H1 (cell line): ENCODE data around the gene EXOC5. TPM values are rescaled to one million over a fixed set of nuclear protein-coding genes. Genes with fewer than 3 reads are reported as not detected.

Source experiments
- CTCF ChIA-PET: fragments of 300-600 bp; sonication (Branson Sonifier 250); formaldehyde crosslinking; loops from one replicate; lab custom pipeline; 2021; ENCODE audit not compliant: partially characterized antibody; lab: Charles Lee
- POLR2A ChIA-PET: fragments of 300-600 bp; sonication (Branson Sonifier 250); formaldehyde crosslinking; loops from one replicate; lab custom pipeline; 2021; ENCODE audit warnings: inconsistent platforms; ENCODE audit not compliant: partially characterized antibody; lab: Charles Lee
- DNase-seq, 2 experiments: peaks; one replicate each; pipeline versions ENCODE4 v3.0.0 to v3.0.0-alpha.2; 2010 to 2022; ENCODE audit warnings: low spot score in 2 of 2, low read depth in 1 of 2, mixed read lengths in 1 of 2
- FAIRE-seq: peaks from 2 replicates; lab custom pipeline; 2011; peaks lifted over from hg19 to GRCh38; lab: Jason Lieb, UNC
- H2AFZ ChIP-seq: 2 replicates; pipeline ENCODE4 v1.8.1; 2012; ENCODE audit warnings: low read length, inconsistent platforms
- H2AK5ac ChIP-seq: 2 replicates; pipeline ENCODE4 v1.6.1; 2013; ENCODE audit warnings: low read depth, low read length
- H2BK120ac ChIP-seq: replicated peaks from 2 replicates; pipeline ENCODE3; 2013; ENCODE audit warnings: low read depth, low read length, inconsistent platforms
- H2BK12ac ChIP-seq: 2 replicates; pipeline ENCODE4 v1.6.1; 2013; ENCODE audit warnings: low read depth, low read length
- H2BK15ac ChIP-seq: 2 replicates; pipeline ENCODE4 v1.6.1; 2013; ENCODE audit warnings: low read length
- H2BK20ac ChIP-seq: 2 replicates; pipeline ENCODE4 v1.6.1; 2013; ENCODE audit warnings: low read length
- H2BK5ac ChIP-seq: 2 replicates; pipeline ENCODE4 v1.6.1; 2013; ENCODE audit warnings: low read depth, low read length
- H3K14ac ChIP-seq: 2 replicates; pipeline ENCODE4 v1.6.1; 2013; ENCODE audit warnings: inconsistent platforms; ENCODE audit not compliant: insufficient read length
- H3K18ac ChIP-seq: 2 replicates; pipeline ENCODE4 v1.6.1; 2013; ENCODE audit warnings: low read length; ENCODE audit errors: extremely low read depth
- H3K23ac ChIP-seq: 2 replicates; pipeline ENCODE4 v1.6.1; 2013; ENCODE audit warnings: inconsistent platforms; ENCODE audit not compliant: insufficient read length
- H3K23me2 ChIP-seq: 2 replicates; pipeline ENCODE4 v1.6.1; 2013; ENCODE audit warnings: low read depth, low read length
- H3K27ac ChIP-seq: 2 replicates; pipeline ENCODE4 v1.6.1; 2011; ENCODE audit warnings: low read depth, low read length, inconsistent platforms
- H3K27me3 ChIP-seq, 4 experiments: replicated peaks in 1 of 4; 1 replicate in 1 of 4; 2 replicates in 3 of 4; pipeline versions ENCODE4 v1.6.1 to v1.8.1; 2011 to 2013; ENCODE audit warnings: low read length in 3 of 4, mild to moderate bottlenecking in 3 of 4, inconsistent platforms in 2 of 4, mixed read lengths in 2 of 4, moderate library complexity in 1 of 4; ENCODE audit not compliant: control insufficient read depth in 3 of 4, insufficient read depth in 3 of 4; ENCODE audit errors: extremely low read depth in 1 of 4
- H3K36me3 ChIP-seq, 4 experiments: 2 replicates each; pipeline versions ENCODE4 v1.6.1 to v1.8.1; 2011 to 2013; ENCODE audit warnings: mild to moderate bottlenecking in 4 of 4, low read length in 3 of 4, moderate library complexity in 2 of 4, control low read depth in 1 of 4, inconsistent platforms in 1 of 4; ENCODE audit not compliant: insufficient read depth in 4 of 4, control insufficient read depth in 2 of 4
- H3K4ac ChIP-seq: replicated peaks from 2 replicates; pipeline ENCODE3; 2013; ENCODE audit warnings: low read length, low read depth, mixed read lengths, inconsistent platforms; ENCODE audit not compliant: insufficient read length
- H3K4me1 ChIP-seq, 4 experiments: replicated peaks in 1 of 4; 1 replicate in 1 of 4; 2 replicates in 3 of 4; pipeline versions ENCODE4 v1.6.1 to v1.8.1; 2011 to 2013; ENCODE audit warnings: low read length in 3 of 4, inconsistent platforms in 2 of 4, mixed read lengths in 1 of 4; ENCODE audit not compliant: insufficient read depth in 4 of 4, control insufficient read depth in 3 of 4
- H3K4me2 ChIP-seq, 2 experiments: 2 replicates each; pipeline versions ENCODE4 v1.6.1 to v1.8.1; 2011 to 2013; ENCODE audit warnings: low read depth in 2 of 2, low read length in 2 of 2, control low read depth in 1 of 2, inconsistent platforms in 1 of 2, mild to moderate bottlenecking in 1 of 2; ENCODE audit not compliant: insufficient read depth in 1 of 2
- H3K4me3 ChIP-seq, 4 experiments: fragments of 200-600, 300-600 bp in 1 of 4; sonication (generic), shearing (Covaris generic), sonication (Bioruptor Twin) in 1 of 4; 2 replicates each; pipeline versions ENCODE4 v1.5.1 to v1.8.1; 2011 to 2016; ENCODE audit warnings: low read length in 4 of 4, low read depth in 3 of 4, control low read depth in 2 of 4, inconsistent platforms in 2 of 4, mild to moderate bottlenecking in 2 of 4, mixed read lengths in 1 of 4, moderate library complexity in 1 of 4; ENCODE audit not compliant: insufficient read depth in 2 of 4; ENCODE audit errors: extremely low read depth in 1 of 4
- H3K56ac ChIP-seq: replicated peaks from 2 replicates; pipeline ENCODE3; 2013; ENCODE audit warnings: low read depth, mild to moderate bottlenecking, mixed read lengths, low read length, inconsistent platforms; ENCODE audit not compliant: insufficient read length
- H3K79me1 ChIP-seq: 2 replicates; pipeline ENCODE4 v1.6.1; 2013; ENCODE audit warnings: low read depth, low read length, control low read depth
- H3K79me2 ChIP-seq, 2 experiments: 2 replicates each; pipeline versions ENCODE4 v1.6.1 to v1.8.1; 2012 to 2013; ENCODE audit warnings: low read length in 2 of 2, mild to moderate bottlenecking in 2 of 2, inconsistent platforms in 1 of 2; ENCODE audit not compliant: insufficient read depth in 2 of 2, control insufficient read depth in 1 of 2
- H3K9ac ChIP-seq, 4 experiments: replicated peaks in 1 of 4; 1 replicate in 1 of 4; 2 replicates in 3 of 4; pipeline versions ENCODE4 v1.6.1 to v1.8.1; 2011 to 2013; ENCODE audit warnings: low read depth in 3 of 4, low read length in 3 of 4, control low read depth in 2 of 4, mild to moderate bottlenecking in 2 of 4, moderate library complexity in 2 of 4, inconsistent platforms in 1 of 4; ENCODE audit errors: extremely low read depth in 1 of 4
- H3K9me3 ChIP-seq, 2 experiments: 2 replicates each; pipeline versions ENCODE4 v1.6.1 to v1.8.1; 2012 to 2013; ENCODE audit warnings: mild to moderate bottlenecking in 2 of 2, moderate library complexity in 2 of 2, control low read depth in 1 of 2, inconsistent platforms in 1 of 2, low read depth in 1 of 2, low read length in 1 of 2, mixed read lengths in 1 of 2; ENCODE audit not compliant: insufficient read depth in 2 of 2
- H4K20me1 ChIP-seq, 2 experiments: replicated peaks in 1 of 2; 2 replicates each; pipeline versions ENCODE3 to v1.8.1; 2011 to 2013; ENCODE audit warnings: inconsistent platforms in 2 of 2, low read length in 2 of 2, mild to moderate bottlenecking in 1 of 2; ENCODE audit not compliant: insufficient read depth in 2 of 2, control insufficient read depth in 1 of 2
- H4K5ac ChIP-seq: 2 replicates; pipeline ENCODE4 v1.6.1; 2013; ENCODE audit warnings: low read length, low read depth, mixed read lengths, inconsistent platforms; ENCODE audit not compliant: insufficient read length
- H4K8ac ChIP-seq: 2 replicates; pipeline ENCODE4 v1.8.0; 2013; ENCODE audit warnings: mild to moderate bottlenecking, moderate library complexity, low read length, inconsistent platforms; ENCODE audit not compliant: insufficient read depth; ENCODE audit errors: extremely low read depth
- H4K91ac ChIP-seq: replicated peaks from 2 replicates; pipeline ENCODE3; 2013; ENCODE audit warnings: low read length, mixed read lengths, inconsistent platforms; ENCODE audit not compliant: insufficient read length
- MAFK ChIP-seq: IDR thresholded peaks from 2 replicates; pipeline ENCODE4 v1.6.1; 2012; ENCODE audit warnings: low read depth, mild to moderate bottlenecking, improper control_type of control experiment, low read length
- SUZ12 ChIP-seq: fragments of 200-600 bp; sonication (generic); IDR thresholded peaks from 2 replicates; pipeline ENCODE4 v1.6.1; 2012; ENCODE audit warnings: mild to moderate bottlenecking, inconsistent platforms, low read length, moderate library complexity, mixed read lengths
- USF2 ChIP-seq: IDR thresholded peaks from 2 replicates; pipeline ENCODE4 v1.6.1; 2011; ENCODE audit warnings: low read length, improper control_type of control experiment
- ZNF274 ChIP-seq: IDR thresholded peaks from 2 replicates; pipeline ENCODE4 v1.7.0; 2012; ENCODE audit warnings: low read length, borderline replicate concordance; ENCODE audit errors: extremely low read depth
- WGBS, 2 experiments: shearing (Covaris generic) in 1 of 2; methylation state at CpG; one replicate each; pipeline versions ENCODE4 v1.1.6 to v1.1.7; 2013 to 2015; ENCODE audit warnings: low lambda C conversion rate in 2 of 2, mixed read lengths in 2 of 2, inconsistent platforms in 1 of 2, low coverage in 1 of 2, missing lambda C conversion rate in 1 of 2; ENCODE audit not compliant: insufficient replicate concordance in 2 of 2, insufficient coverage in 1 of 2, insufficient read length in 1 of 2; ENCODE audit errors: extremely low coverage in 1 of 2, missing lambda C conversion rate in 1 of 2; 5-methylcytosine and 5-hydroxymethylcytosine counted together
- polyA plus RNA-seq, 7 experiments: library from polyadenylated mRNA; depleted of rRNA in 3 of 7; stranded (reverse) in 5 of 7; unstranded in 2 of 7; fragments of >200 nt in 5 of 7; fragments of 200-250 nt in 2 of 7; gene quantifications; 1 replicate in 5 of 7; 2 replicates in 1 of 7; 4 replicates in 1 of 7; pipeline versions ENCODE4 v1.2.1 to v1.2.3, GENCODE V29; 2011 to 2013; ENCODE audit warnings: missing spikeins in 2 of 7, mixed read lengths in 2 of 7
- total RNA-seq: library from RNA; stranded (reverse); fragmentation: NEBNext Ultra II Directional; extraction: Animal tissue kit (Norgen Biotek cat#: 25700); gene quantifications from 2 replicates; pipeline ENCODE4 v1.2.1, GENCODE V29; 2021

The EXOC5 gene
- total and polyA plus RNA-seq, 2 of the 8 experiments (the other 6 are each of a cell fraction or from before 2014, with no cell fraction given): 23.0 to 86.7 TPM

DNA sequence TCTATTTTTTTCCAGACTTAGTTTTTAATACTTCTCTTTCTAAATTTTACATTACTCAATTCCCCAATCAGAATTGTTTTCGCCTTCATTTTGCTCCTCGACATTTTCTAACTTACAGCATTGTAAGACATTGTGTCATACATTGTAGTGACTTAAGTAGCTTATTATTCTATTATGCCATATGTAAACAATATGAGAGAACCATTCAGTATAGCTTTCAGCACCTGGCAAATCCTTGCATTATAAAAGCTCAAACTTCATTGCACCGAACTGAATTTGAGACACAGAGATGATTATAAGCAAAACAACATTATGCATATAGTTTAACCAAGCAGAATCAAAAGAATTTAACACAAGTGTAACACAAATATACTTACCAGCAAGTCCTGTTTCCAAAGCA is 46.8 kb downstream of the EXOC5 start:
- Histone ChIP-seq H3K14ac (no peak overlapping the region), H2BK5ac (no peak overlapping the region), H3K79me2 (no peaks in the 10 kb centered on the region), H2AFZ (no peak overlapping the region), H3K56ac (no peak overlapping the region), H3K36me3 (peaks cover 2 to 17% (median 3%) of the 10 kb centered on the region in 4 experiments; a peak in 5 of 8 replicates), H3K4me2 (no peak overlapping the region), H3K9ac (no peak overlapping the region), H3K79me1 (no peaks in the 10 kb centered on the region), H2BK15ac (no peak overlapping the region), H3K9me3 (no peaks in the 10 kb centered on the region), H3K23me2 (no peaks in the 10 kb centered on the region), H3K27ac (no peak overlapping the region), H4K20me1 (peaks cover 0 to 1% of the 10 kb centered on the region in 2 experiments), H3K23ac (no peak overlapping the region), H3K4me3 (no peak overlapping the region), H2BK12ac (no peak overlapping the region), H4K8ac (no peak overlapping the region), H4K91ac (no peak overlapping the region), H3K27me3 (no peaks in the 10 kb centered on the region), H2BK20ac (no peak overlapping the region), H4K5ac (no peak overlapping the region), H3K4ac (no peak overlapping the region), H2BK120ac (no peak overlapping the region), H2AK5ac (no peak overlapping the region), H3K18ac (no peak overlapping the region), H3K4me1 (peaks cover 0 to 3% (median 0%) of the 10 kb centered on the region in 4 experiments; a peak in 1 of 7 replicates)
- TF ChIP-seq ZNF274: no peak
- no peak for TF ChIP-seq MAFK
- no peak for TF ChIP-seq USF2
- TF ChIP-seq SUZ12: no peak
- POLR2A ChIA-PET: no interaction called here
- WGBS, 2 experiments: 96 to 100% methylated on average over 2 to 3 of the region's 3 CpGs
- no peak for FAIRE-seq
- DNase-seq: no peak
- CTCF ChIA-PET: interaction anchor here (0.9 kb wide), 1 partner anchor 91 kb away, joined by 3 read pairs; no protein-coding TSS in a partner anchor
